IMR-90 (cell line): ENCODE results near the gene EGFL8. TPM values are rescaled to one million over a fixed set of nuclear protein-coding genes. Genes with fewer than 3 reads are reported as not detected.

Experiments used
- ATAC-seq: fragments of 200-7000 bp; cut with Tn5 transposase; 2 replicates; pipeline ENCODE4 v1.9.1; 2020; ENCODE audit warnings: low read depth, mild to moderate bottlenecking, moderate library complexity
- BruUV-seq: library from RNA; stranded (reverse); fragments of 400-500 nt; replicated peaks from 2 replicates; lab custom pipeline; 2021; lab: Mats Ljungman, UMichigan
- CTCF ChIA-PET: fragments of 300-600 bp; formaldehyde crosslinking; extraction: SDS; loops from one replicate; lab custom pipeline; 2021; ENCODE audit warnings: antibody characterized with exemption; lab: Yijun Ruan, JAX
- POLR2A ChIA-PET: fragments of 300-600 bp; sonication (Branson Sonifier 250); formaldehyde crosslinking; loops from one replicate; lab custom pipeline; 2022; ENCODE audit warnings: antibody characterized with exemption; ENCODE audit not compliant: unreplicated experiment; lab: Charles Lee
- DNase-seq: peaks from one replicate; pipeline ENCODE4 v3.0.0; 2013
- H2AFZ ChIP-seq: replicated peaks from 2 replicates; pipeline ENCODE3; 2013; ENCODE audit warnings: low read length, mild to moderate bottlenecking; ENCODE audit not compliant: poor library complexity
- H2AK5ac ChIP-seq: 2 replicates; pipeline ENCODE4 v1.6.1; 2013; ENCODE audit warnings: low read depth, low read length, inconsistent platforms
- H2AK9ac ChIP-seq: replicated peaks from 2 replicates; pipeline ENCODE3; 2013; ENCODE audit warnings: mild to moderate bottlenecking, low read depth, low read length, moderate library complexity; ENCODE audit not compliant: poor library complexity
- H2BK120ac ChIP-seq: 2 replicates; pipeline ENCODE4 v1.6.1; 2013; ENCODE audit warnings: low read depth, low read length, inconsistent platforms
- H2BK15ac ChIP-seq: 3 replicates; pipeline ENCODE4 v1.6.1; 2013; ENCODE audit warnings: low read depth, low read length, inconsistent platforms
- H2BK20ac ChIP-seq: 2 replicates; pipeline ENCODE4 v1.6.1; 2013; ENCODE audit warnings: low read depth, mild to moderate bottlenecking, inconsistent platforms, low read length, moderate library complexity
- H2BK5ac ChIP-seq: 2 replicates; pipeline ENCODE4 v1.6.1; 2013; ENCODE audit warnings: mild to moderate bottlenecking, low read depth, low read length, inconsistent platforms; ENCODE audit not compliant: poor library complexity, severe bottlenecking
- H3K14ac ChIP-seq: replicated peaks from 2 replicates; pipeline ENCODE4 v1.6.1; 2013; ENCODE audit warnings: low read depth, low read length, inconsistent platforms
- H3K18ac ChIP-seq: 2 replicates; pipeline ENCODE4 v1.6.1; 2013; ENCODE audit warnings: low read depth, low read length, control low read depth
- H3K23ac ChIP-seq: 2 replicates; pipeline ENCODE4 v1.6.1; 2013; ENCODE audit warnings: low read depth, low read length, inconsistent platforms
- H3K27ac ChIP-seq: 2 replicates; pipeline ENCODE4 v1.5.1; 2013; ENCODE audit warnings: mild to moderate bottlenecking, control low read depth, low read length; ENCODE audit not compliant: insufficient read depth
- H3K27me3 ChIP-seq: 2 replicates; pipeline ENCODE4 v1.6.1; 2013; ENCODE audit warnings: low read length; ENCODE audit not compliant: control insufficient read depth, insufficient read depth
- H3K36me3 ChIP-seq: 2 replicates; pipeline ENCODE4 v1.6.1; 2013; ENCODE audit warnings: low read length, mixed read lengths; ENCODE audit not compliant: control insufficient read depth, insufficient read depth
- H3K4ac ChIP-seq: 2 replicates; pipeline ENCODE4 v1.6.1; 2013; ENCODE audit warnings: low read depth, low read length, inconsistent platforms
- H3K4me1 ChIP-seq: 2 replicates; pipeline ENCODE4 v1.6.1; 2013; ENCODE audit warnings: low read length, mixed read lengths; ENCODE audit not compliant: control insufficient read depth, insufficient read depth
- H3K4me2 ChIP-seq: 2 replicates; pipeline ENCODE4 v1.6.1; 2013; ENCODE audit warnings: low read depth, mild to moderate bottlenecking, control low read depth, low read length, moderate library complexity
- H3K4me3 ChIP-seq: 2 replicates; pipeline ENCODE4 v1.5.1; 2013; ENCODE audit warnings: low read depth, mild to moderate bottlenecking, control low read depth, low read length, moderate library complexity; ENCODE audit not compliant: insufficient read depth
- H3K56ac ChIP-seq: 2 replicates; pipeline ENCODE4 v1.6.1; 2013; ENCODE audit warnings: low read length, inconsistent platforms; ENCODE audit not compliant: insufficient read depth; ENCODE audit errors: extremely low read depth
- H3K79me1 ChIP-seq, 2 experiments: 2 replicates each; pipeline ENCODE4 v1.6.1; 2013; ENCODE audit warnings: low read length in 2 of 2, inconsistent platforms in 1 of 2, low read depth in 1 of 2
- H3K9ac ChIP-seq: 2 replicates; pipeline ENCODE4 v1.6.1; 2013; ENCODE audit warnings: low read depth, low read length, control low read depth
- H3K9me1 ChIP-seq: 2 replicates; pipeline ENCODE4 v1.6.1; 2013; ENCODE audit warnings: low read length, inconsistent platforms; ENCODE audit not compliant: insufficient read depth
- H3K9me3 ChIP-seq: 2 replicates; pipeline ENCODE4 v1.6.1; 2013; ENCODE audit warnings: low read length; ENCODE audit not compliant: control insufficient read depth, insufficient read depth
- H4K20me1 ChIP-seq: 2 replicates; pipeline ENCODE4 v1.6.1; 2013; ENCODE audit warnings: low read length, inconsistent platforms; ENCODE audit not compliant: insufficient read depth
- H4K5ac ChIP-seq: 2 replicates; pipeline ENCODE4 v1.6.1; 2013; ENCODE audit warnings: mild to moderate bottlenecking, low read depth, low read length, control low read depth
- H4K8ac ChIP-seq, 2 experiments: 2 replicates each; pipeline ENCODE4 v1.6.1; 2013; ENCODE audit warnings: low read depth in 2 of 2, low read length in 2 of 2, control low read depth in 1 of 2, inconsistent platforms in 1 of 2
- H4K91ac ChIP-seq: 2 replicates; pipeline ENCODE4 v1.6.1; 2013; ENCODE audit warnings: low read depth, low read length, inconsistent platforms; ENCODE audit not compliant: insufficient read depth
- CEBPB ChIP-seq: IDR thresholded peaks from 2 replicates; pipeline ENCODE4 v1.6.1; 2012; ENCODE audit warnings: low read depth, low read length, improper control_type of control experiment
- CTCF ChIP-seq: conservative IDR thresholded peaks from 2 replicates; pipeline ENCODE4 v1.5.1; 2012; ENCODE audit warnings: mild to moderate bottlenecking, low read depth, low read length, improper control_type of control experiment
- ELK1 ChIP-seq: fragments of 150-350 bp; IDR thresholded peaks from 2 replicates; pipeline ENCODE4 v1.6.1; 2016; ENCODE audit warnings: low read depth, mild to moderate bottlenecking, low read length, moderate library complexity, borderline replicate concordance
- MAFK ChIP-seq: IDR thresholded peaks from 2 replicates; pipeline ENCODE4 v1.6.1; 2012; ENCODE audit warnings: low read depth, low read length, improper control_type of control experiment
- MAZ ChIP-seq: IDR thresholded peaks from 2 replicates; pipeline ENCODE4 v1.6.1; 2012; ENCODE audit warnings: low read depth, mild to moderate bottlenecking, low read length, improper control_type of control experiment, moderate library complexity, borderline replicate concordance
- MXI1 ChIP-seq: IDR thresholded peaks from 2 replicates; pipeline ENCODE4 v1.6.1; 2012; ENCODE audit warnings: low read depth, mild to moderate bottlenecking, low read length, moderate library complexity, borderline replicate concordance
- POLR2A ChIP-seq: IDR thresholded peaks from 2 replicates; pipeline ENCODE4 v1.6.1; 2012; ENCODE audit warnings: mild to moderate bottlenecking, low read depth, low read length
- RAD21 ChIP-seq: IDR thresholded peaks from 2 replicates; pipeline ENCODE4 v1.6.1; 2012; ENCODE audit warnings: low read length, improper control_type of control experiment
- RCOR1 ChIP-seq: IDR thresholded peaks from 2 replicates; pipeline ENCODE4 v1.6.1; 2012; ENCODE audit warnings: mild to moderate bottlenecking, low read length, improper control_type of control experiment; ENCODE audit not compliant: insufficient replicate concordance
- SMC3 ChIP-seq: fragments of 150-350 bp; IDR thresholded peaks from 2 replicates; pipeline ENCODE4 v1.6.1; 2016; ENCODE audit warnings: low read depth, mild to moderate bottlenecking, antibody characterized with exemption, low read length, moderate library complexity
- USF2 ChIP-seq: fragments of 150-350 bp; IDR thresholded peaks from 2 replicates; pipeline ENCODE4 v1.6.1; 2017; ENCODE audit warnings: mild to moderate bottlenecking, antibody characterized with exemption, low read length, low read depth
- WGBS, 2 experiments: methylation state at CpG; one replicate each; pipeline versions ENCODE4 v1.1.5 to v1.1.7; 2013; ENCODE audit warnings: missing lambda C conversion rate in 2 of 2; ENCODE audit not compliant: insufficient read length in 1 of 2; ENCODE audit errors: extremely low coverage in 2 of 2; 5-methylcytosine and 5-hydroxymethylcytosine counted together
- dilution Hi-C: fragments of 300-500 bp; cut with HindIII; formaldehyde crosslinking; loops from one replicate; pipeline ENCODE4 v1.14.3; 2018; ENCODE audit warnings: low sequenced_read_pairs; ENCODE audit not compliant: unreplicated experiment
- in situ Hi-C: fragments of 300-500 bp; cut with MboI; formaldehyde crosslinking; loops from 3 replicates; pipeline ENCODE4 v1.14.3; 2019; ENCODE audit warnings: low sequenced_read_pairs, inconsistent platforms, mixed read lengths
- intact Hi-C: fragments of 100-400 bp; cut with micrococcal nuclease; formaldehyde crosslinking; loops from 2 replicates; pipeline ENCODE4 v1.10.0; 2022
- polyA plus RNA-seq, 3 experiments: library from polyadenylated mRNA; depleted of rRNA; stranded (reverse); fragments of >200 nt; gene quantifications; 2 replicates each; pipeline ENCODE4 v1.2.3, GENCODE V29; 2012; ENCODE audit warnings: low replicate concordance in 1 of 3
- total RNA-seq: library from RNA; depleted of rRNA; stranded (reverse); fragments of >200 nt; gene quantifications from 2 replicates; pipeline ENCODE4 v1.2.3, GENCODE V29; 2012

The EGFL8 gene
- total and polyA plus RNA-seq, 2 of the 4 experiments (the other 2 are of a cell fraction) = 0.18 to 4.7 TPM

GRCh38 chr6:32153564-32154513, 10.6 kb upstream of the EGFL8 start, which contains the start of gene PPT2:
Gene PPT2, plus strand, starts transcription at chr6:32154141. Its CDS starts 454 bp downstream, at chr6:32154595.
- intact Hi-C loops = loop anchor here (1.0 to 10.0 kb wide), 7 partner anchors 23 to 252 kb away; partner anchors contain the start of genes AGPAT1, SKIC2 and ZBTB12
- 5% methylated on average over 4 of the region's 52 CpGs; no CpG with 5 or more reads in 1 of the 2 experiments for WGBS, 2 experiments
- no peaks in the 10 kb centered on the region for H4K20me1 ChIP-seq
- H2AK5ac ChIP-seq = peak within 1 kb of the TSS; percentile 69; the same call in 1 of the 2 replicates
- H3K4me3 ChIP-seq = peak within 1 kb of the TSS; percentile 67
- 0 out of 2 replicates have a peak, but pooled peaks cover 4% of the 10 kb centered on the region for H3K9me1 ChIP-seq
- H3K4ac ChIP-seq = peak within 1 kb of the TSS; percentile 84
- peak within 1 kb of the TSS; percentile 79 for H2BK20ac ChIP-seq
- peak within 1 kb of the TSS; percentile 96 for H2AFZ ChIP-seq
- H3K9ac ChIP-seq = peak within 1 kb of the TSS; percentile 70
- peaks cover 1% of the 10 kb centered on the region; the same call in 1 of the 2 replicates for H3K9me3 ChIP-seq
- peaks cover 6 to 34% of the 10 kb centered on the region in 2 experiments for H3K79me1 ChIP-seq
- DNase-seq (peak; percentile 91), ATAC-seq (peak; percentile 80)
- peak within 1 kb of the TSS; percentile 79 for H3K4me2 ChIP-seq
- peaks cover 23% of the 10 kb centered on the region for H3K4me1 ChIP-seq
- H4K5ac ChIP-seq = peak within 1 kb of the TSS; percentile 65
- ChIA-PET POLR2A (no interaction called here), CTCF (interaction anchor here (1.0 to 1.1 kb wide), 2 partner anchors 39 to 44 kb away, joined by 3 read pairs; partner anchors contain the start of gene TNXB)
- H3K23ac ChIP-seq = peak within 1 kb of the TSS; percentile 96
- peak within 1 kb of the TSS; percentile 46 for H3K18ac ChIP-seq
- H2BK5ac ChIP-seq = peak within 1 kb of the TSS; percentile 82
- in situ Hi-C loops = no loop called here
- peak within 1 kb of the TSS; percentile 98 for H2AK9ac ChIP-seq
- peak within 1 kb of the TSS; percentile 86 for H4K91ac ChIP-seq
- H2BK120ac ChIP-seq = peak within 1 kb of the TSS; percentile 78
- H3K27ac ChIP-seq = peak within 1 kb of the TSS; percentile 84
- H3K14ac ChIP-seq = peak within 1 kb of the TSS; percentile 90
- H3K56ac ChIP-seq = peak within 1 kb of the TSS; percentile 78
- BruUV-seq = TSS peak; percentile 84
- H3K36me3 ChIP-seq = peaks cover 12% of the 10 kb centered on the region
- H3K27me3 ChIP-seq = no peaks in the 10 kb centered on the region; the same call in 1 of the 2 replicates
- dilution Hi-C loops = no loop called here
- H4K8ac ChIP-seq = peak within 1 kb of the TSS; percentile 75 to 96
- H2BK15ac ChIP-seq = peak within 1 kb of the TSS; percentile 54; the same call in 2 of the 3 replicates
- TF ChIP-seq USF2 (no peak), CEBPB (peak; percentile 6; the same call in 1 of the 2 replicates), SMC3 (0 out of 2 replicates have a peak, but pooled peaks have one; percentile 11), ELK1 (no peak), MAZ (peak; percentile 67; the same call in 1 of the 2 replicates), RCOR1 (no peak), MAFK (no peak), CTCF (0 out of 2 replicates have a peak, but pooled peaks have one; percentile 26), RAD21 (no peak), POLR2A (0 out of 2 replicates have a peak, but pooled peaks have one; percentile 13), MXI1 (no peak)
